Measurements from ENCODE around the gene ROR2.

Gene ROR2

GRCh38 chr9:91837981-91838731 lies 111.9 kb downstream of the ROR2 start:
- DNase-seq: peak; percentile 76 to 90

- no peak for DNase-seq
Measured at GRCh38 chr9:91836515-91836914, 113.5 kb downstream of the ROR2 start.

- no peak for DNase-seq
Measured at GRCh38 chr9:91835632-91836031, 114.4 kb downstream of the ROR2 start.

GRCh38 chr9:91835216-91835615 lies 114.8 kb downstream of the ROR2 start:
- DNase-seq: no peak

- DNase-seq: no peak
Measured at GRCh38 chr9:91834740-91835139, 115.3 kb downstream of the ROR2 start.

GRCh38 chr9:91833878-91834255 lies 116.2 kb downstream of the ROR2 start:
- no peak for DNase-seq

- DNase-seq: no peak
Measured at GRCh38 chr9:91833096-91833877, 116.7 kb downstream of the ROR2 start.

- no peak for DNase-seq
Measured at GRCh38 chr9:91832322-91832721, 117.7 kb downstream of the ROR2 start.

- no peak for DNase-seq
Measured at GRCh38 chr9:91825866-91826265, 124.2 kb downstream of the ROR2 start.

- DNase-seq: no peak
Measured at GRCh38 chr9:91825422-91825821, 124.6 kb downstream of the ROR2 start.

GRCh38 chr9:91824601-91825305 lies 125.3 kb downstream of the ROR2 start:
- no peak for DNase-seq

- DNase-seq: no peak
Measured at GRCh38 chr9:91824151-91824550, 125.9 kb downstream of the ROR2 start.

GRCh38 chr9:91820949-91821880 lies 128.8 kb downstream of the ROR2 start:
- no peak for DNase-seq

GRCh38 chr9:91820126-91820750 lies 129.8 kb downstream of the ROR2 start:
- no peak for DNase-seq

- no peak for DNase-seq
Measured at GRCh38 chr9:91818647-91819403, 131.2 kb downstream of the ROR2 start.

GRCh38 chr9:91818225-91818585 lies 131.8 kb downstream of the ROR2 start:
- no peak for DNase-seq

GRCh38 chr9:91817493-91818224 lies 132.4 kb downstream of the ROR2 start:
- no peak for DNase-seq

GRCh38 chr9:91817106-91817492 lies 132.9 kb downstream of the ROR2 start:
- no peak for DNase-seq

- DNase-seq: no peak
Measured at GRCh38 chr9:91816356-91816755, 133.7 kb downstream of the ROR2 start.

GRCh38 chr9:91815896-91816295 lies 134.1 kb downstream of the ROR2 start:
- DNase-seq: no peak

- peak; percentile 11 to 37 for DNase-seq
Measured at GRCh38 chr9:91814753-91815152, 135.3 kb downstream of the ROR2 start.
